HCT116 (cell line): ENCODE measurements around the gene TRRAP. TPM values are rescaled to one million over a fixed set of nuclear protein-coding genes. Genes with fewer than 3 reads are reported as not detected.

Experiments
- ATAC-seq: fragments of 200-7000 bp; cut with Tn5 transposase; 2 replicates; pipeline ENCODE4 v1.9.1; 2020; ENCODE audit warnings: mild to moderate bottlenecking, moderate library complexity
- BruUV-seq: library from RNA; stranded (reverse); fragments of 400-500 nt; replicated peaks from 2 replicates; lab custom pipeline; 2021; lab: Mats Ljungman, UMichigan
- CTCF ChIA-PET: fragments of 300-600 bp; sonication (Branson Sonifier 250); formaldehyde crosslinking; loops from one replicate; lab custom pipeline; 2021; ENCODE audit warnings: antibody characterized with exemption; lab: Charles Lee
- POLR2A ChIA-PET: fragments of 300-600, 350-600 bp; sonication (Branson Sonifier 250); formaldehyde crosslinking; loops from one replicate; lab custom pipeline; 2021; ENCODE audit warnings: antibody characterized with exemption; lab: Charles Lee
- RAD21 ChIA-PET, 2 experiments: fragments of 300-600 bp; sonication (Branson Sonifier 250); formaldehyde crosslinking; loops; one replicate each; lab custom pipeline; 2023; ENCODE audit warnings: low total read pairs in 2 of 2; ENCODE audit not compliant: uncharacterized antibody in 2 of 2, unreplicated experiment in 2 of 2, low non-redundant PET in 1 of 2; lab: Charles Lee
- DNase-seq: peaks from one replicate; pipeline ENCODE4 v3.0.0-alpha.2; 2010; ENCODE audit warnings: low read depth, low spot score
- H2AFZ ChIP-seq: fragments of 200-600 bp; shearing (Covaris generic), sonication (generic); 2 replicates; pipeline ENCODE4 v1.6.1; 2017; ENCODE audit warnings: low read depth, mixed run types, mixed read lengths, antibody characterized with exemption, low read length; ENCODE audit not compliant: poor library complexity, severe bottlenecking
- H3K27ac ChIP-seq: 2 replicates; pipeline ENCODE4 v1.5.1; 2012; ENCODE audit warnings: low read depth, low read length
- H3K27me3 ChIP-seq: fragments of 200-600 bp; sonication (generic); 2 replicates; pipeline ENCODE4 v1.6.1; 2016; ENCODE audit warnings: mixed run types, low read length, mixed read lengths; ENCODE audit not compliant: insufficient read depth
- H3K36me3 ChIP-seq, 2 experiments: fragments of 200-500 bp in 1 of 2; fragments of 200-600 bp in 1 of 2; sonication (Bioruptor generic) in 1 of 2; sonication (generic) in 1 of 2; 2 replicates each; pipeline versions ENCODE4 v1.5.1 to v1.6.1; 2014 to 2016; ENCODE audit warnings: low read length in 2 of 2, inconsistent platforms in 1 of 2, mixed read lengths in 1 of 2, mixed run types in 1 of 2; ENCODE audit not compliant: insufficient read depth in 2 of 2, control insufficient read depth in 1 of 2
- H3K4me1 ChIP-seq, 2 experiments: fragments of 200-600 bp in 1 of 2; sonication (generic) in 1 of 2; 2 replicates each; pipeline versions ENCODE4 v1.5.1 to v1.6.1; 2012 to 2017; ENCODE audit warnings: low read length in 2 of 2, inconsistent platforms in 1 of 2, mild to moderate bottlenecking in 1 of 2, mixed read lengths in 1 of 2, mixed run types in 1 of 2, moderate library complexity in 1 of 2; ENCODE audit not compliant: insufficient read depth in 2 of 2, control insufficient read depth in 1 of 2
- H3K4me2 ChIP-seq: fragments of 200-600 bp; sonication (generic); 2 replicates; pipeline ENCODE4 v1.6.1; 2017; ENCODE audit warnings: mixed run types, low read length, mixed read lengths
- H3K4me3 ChIP-seq, 2 experiments: fragments of 200-600 bp in 1 of 2; sonication (generic) in 1 of 2; replicated peaks in 1 of 2; 2 replicates each; pipeline ENCODE4 v1.5.1; 2011 to 2016; ENCODE audit warnings: low read length in 2 of 2, control low read depth in 1 of 2, low read depth in 1 of 2, mild to moderate bottlenecking in 1 of 2, mixed read lengths in 1 of 2, mixed run types in 1 of 2
- H3K79me2 ChIP-seq: fragments of 200-600 bp; sonication (generic); 2 replicates; pipeline ENCODE4 v1.6.1; 2017; ENCODE audit warnings: mild to moderate bottlenecking, mixed run types, low read length, moderate library complexity, mixed read lengths; ENCODE audit not compliant: insufficient read depth
- H3K9ac ChIP-seq: fragments of 200-600 bp; sonication (generic); 2 replicates; pipeline ENCODE4 v1.6.1; 2016; ENCODE audit warnings: low read length, mixed read lengths
- H3K9me2 ChIP-seq: fragments of 200-600 bp; sonication (generic), shearing (Covaris generic); 2 replicates; pipeline ENCODE4 v1.6.1; 2017; ENCODE audit warnings: mixed run types, mild to moderate bottlenecking, moderate library complexity; ENCODE audit not compliant: insufficient read depth
- H3K9me3 ChIP-seq, 2 experiments: fragments of 200-500 bp in 1 of 2; fragments of 200-600 bp in 1 of 2; sonication (Bioruptor generic) in 1 of 2; sonication (generic) in 1 of 2; 2 replicates each; pipeline ENCODE4 v1.6.1; 2014 to 2017; ENCODE audit warnings: low read length in 2 of 2, mixed read lengths in 2 of 2, inconsistent platforms in 1 of 2, low read depth in 1 of 2, mild to moderate bottlenecking in 1 of 2, mixed run types in 1 of 2, moderate library complexity in 1 of 2; ENCODE audit not compliant: control insufficient read depth in 1 of 2, insufficient read depth in 1 of 2
- H4K20me1 ChIP-seq: fragments of 200-600 bp; sonication (generic), shearing (Covaris generic); 2 replicates; pipeline ENCODE4 v1.6.1; 2017; ENCODE audit warnings: mixed run types, mild to moderate bottlenecking, moderate library complexity; ENCODE audit not compliant: insufficient read depth
- ELF1 ChIP-seq: IDR thresholded peaks from 2 replicates; pipeline ENCODE4 v1.6.1; 2012; ENCODE audit warnings: low read depth, borderline replicate concordance
- EZH2phosphoT487 ChIP-seq: fragments of 200-600 bp; IDR thresholded peaks from 2 replicates; pipeline ENCODE4 v1.6.1; 2018; ENCODE audit warnings: antibody characterized with exemption, borderline replicate concordance
- FOSL1 ChIP-seq: IDR thresholded peaks from 2 replicates; pipeline ENCODE4 v1.6.1; 2012; ENCODE audit warnings: low read depth
- POLR2AphosphoS5 ChIP-seq: IDR thresholded peaks from 2 replicates; pipeline ENCODE4 v1.6.1; 2011; ENCODE audit warnings: mild to moderate bottlenecking, low read depth, low read length, moderate library complexity
- SP1 ChIP-seq: IDR thresholded peaks from 2 replicates; pipeline ENCODE4 v1.6.1; 2012; ENCODE audit warnings: low read depth
- TCF7L2 ChIP-seq: IDR thresholded peaks from 2 replicates; pipeline ENCODE4 v1.7.0; 2011; ENCODE audit warnings: borderline replicate concordance, inconsistent platforms; ENCODE audit not compliant: insufficient read depth, insufficient read length; ENCODE audit errors: extremely low read depth
- intact Hi-C: fragments of 100-400 bp; cut with micrococcal nuclease; formaldehyde crosslinking; loops from 2 replicates; pipeline ENCODE4 v1.10.0; 2022
- total RNA-seq: library from RNA; stranded (reverse); gene quantifications from one replicate; pipeline ENCODE4 v1.2.1, GENCODE V29; 2021; ENCODE audit not compliant: unreplicated experiment
- TF ChIP-seq, protein P1 (sequence below): IDR thresholded peaks from 2 replicates; pipeline ENCODE4 v1.6.1; 2012; ENCODE audit warnings: low read depth

Gene TRRAP
- total RNA-seq, 1 experiment from 2014 or later: 44.5 TPM

DNA sequence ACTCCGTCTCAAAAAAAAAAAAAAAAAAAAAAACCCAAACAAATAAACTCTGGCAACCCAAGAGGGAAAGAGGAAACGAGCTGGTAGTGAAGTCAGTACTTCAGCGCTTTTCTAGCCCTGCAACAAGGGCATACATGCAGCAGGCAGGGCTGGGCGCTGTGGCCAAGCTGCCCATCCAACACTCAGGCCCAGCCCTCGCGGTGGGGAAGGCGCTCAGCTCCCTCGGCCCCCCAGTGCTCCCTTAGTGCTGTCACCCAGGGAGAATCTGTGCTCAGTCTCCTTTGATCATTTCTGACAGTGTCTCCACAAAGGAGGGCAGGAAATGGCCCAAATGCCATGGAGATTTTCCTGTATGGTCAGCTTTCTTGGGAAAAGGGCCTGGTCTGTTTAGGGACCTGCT lies 168.4 kb downstream of the TRRAP start:
- ChIA-PET RAD21 (no interaction called here), POLR2A (no interaction called here), CTCF (no interaction called here)
- no peak for DNase-seq
- H3K27me3 ChIP-seq: no peaks in the 10 kb centered on the region
- H3K36me3 ChIP-seq: peaks cover 26 to 39% of the 10 kb centered on the region in 2 experiments
- no peaks in the 10 kb centered on the region for H3K79me2 ChIP-seq
- H3K9ac ChIP-seq: no peak overlapping the region
- peaks cover 0 to 12% of the 10 kb centered on the region in 2 experiments; a peak in 1 of 4 replicates for H3K4me1 ChIP-seq
- ATAC-seq: no peak
- intact Hi-C loops: no loop called here
- H3K9me3 ChIP-seq: no peaks in the 10 kb centered on the region
- no peaks in the 10 kb centered on the region for H3K9me2 ChIP-seq
- no peaks in the 10 kb centered on the region for H4K20me1 ChIP-seq
- BruUV-seq: no TSS peak
- H3K4me3 ChIP-seq: no peak overlapping the region
- no peak overlapping the region for H3K27ac ChIP-seq
- no peak overlapping the region for H2AFZ ChIP-seq
- no peak overlapping the region for H3K4me2 ChIP-seq
- TF ChIP-seq EZH2phosphoT487 (no peak), FOSL1 (no peak), SP1 (no peak), TCF7L2 (no peak), ELF1 (no peak), POLR2AphosphoS5 (no peak)
- TF ChIP-seq, protein P1, sequence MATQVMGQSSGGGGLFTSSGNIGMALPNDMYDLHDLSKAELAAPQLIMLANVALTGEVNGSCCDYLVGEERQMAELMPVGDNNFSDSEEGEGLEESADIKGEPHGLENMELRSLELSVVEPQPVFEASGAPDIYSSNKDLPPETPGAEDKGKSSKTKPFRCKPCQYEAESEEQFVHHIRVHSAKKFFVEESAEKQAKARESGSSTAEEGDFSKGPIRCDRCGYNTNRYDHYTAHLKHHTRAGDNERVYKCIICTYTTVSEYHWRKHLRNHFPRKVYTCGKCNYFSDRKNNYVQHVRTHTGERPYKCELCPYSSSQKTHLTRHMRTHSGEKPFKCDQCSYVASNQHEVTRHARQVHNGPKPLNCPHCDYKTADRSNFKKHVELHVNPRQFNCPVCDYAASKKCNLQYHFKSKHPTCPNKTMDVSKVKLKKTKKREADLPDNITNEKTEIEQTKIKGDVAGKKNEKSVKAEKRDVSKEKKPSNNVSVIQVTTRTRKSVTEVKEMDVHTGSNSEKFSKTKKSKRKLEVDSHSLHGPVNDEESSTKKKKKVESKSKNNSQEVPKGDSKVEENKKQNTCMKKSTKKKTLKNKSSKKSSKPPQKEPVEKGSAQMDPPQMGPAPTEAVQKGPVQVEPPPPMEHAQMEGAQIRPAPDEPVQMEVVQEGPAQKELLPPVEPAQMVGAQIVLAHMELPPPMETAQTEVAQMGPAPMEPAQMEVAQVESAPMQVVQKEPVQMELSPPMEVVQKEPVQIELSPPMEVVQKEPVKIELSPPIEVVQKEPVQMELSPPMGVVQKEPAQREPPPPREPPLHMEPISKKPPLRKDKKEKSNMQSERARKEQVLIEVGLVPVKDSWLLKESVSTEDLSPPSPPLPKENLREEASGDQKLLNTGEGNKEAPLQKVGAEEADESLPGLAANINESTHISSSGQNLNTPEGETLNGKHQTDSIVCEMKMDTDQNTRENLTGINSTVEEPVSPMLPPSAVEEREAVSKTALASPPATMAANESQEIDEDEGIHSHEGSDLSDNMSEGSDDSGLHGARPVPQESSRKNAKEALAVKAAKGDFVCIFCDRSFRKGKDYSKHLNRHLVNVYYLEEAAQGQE: no peak
